K562 (cell line): ENCODE results near the gene ULBP1. TPM values are rescaled to one million over a fixed set of nuclear protein-coding genes. Genes with fewer than 3 reads are reported as not detected.
A peak's percentile ranks its signal among the peaks of the same experiment; 100 is the strongest.

ENCODE experiments used
- CTCF ChIP-seq, 3 experiments: IDR thresholded peaks in 2 of 3; conservative IDR thresholded peaks in 1 of 3; 2 replicates each; pipeline ENCODE4 v1.5.1; 2011 to 2012; ENCODE audit warnings: low read length in 3 of 3, mild to moderate bottlenecking in 3 of 3, control low read depth in 2 of 3, improper control_type of control experiment in 1 of 3, inconsistent platforms in 1 of 3, low read depth in 1 of 3, mixed read lengths in 1 of 3, moderate library complexity in 1 of 3; ENCODE audit not compliant: insufficient read depth in 2 of 3
- MEIS2 ChIP-seq: fragments of 450-650 bp; IDR thresholded peaks from 2 replicates; pipeline ENCODE4 v1.6.1; 2014; ENCODE audit warnings: mild to moderate bottlenecking; ENCODE audit not compliant: partially characterized antibody
- NFIX ChIP-seq: fragments of 250-450 bp; sonication (Bioruptor Pico); IDR thresholded peaks from 2 replicates; pipeline ENCODE4 v1.4.0; 2020; ENCODE audit warnings: low read depth, mild to moderate bottlenecking, moderate library complexity
- RFX5 ChIP-seq: IDR thresholded peaks from 2 replicates; pipeline ENCODE4 v1.6.1; 2011; ENCODE audit warnings: low read depth, mild to moderate bottlenecking, improper control_type of control experiment, low read length
- STAG1 ChIP-seq: sonication (generic); formaldehyde crosslinking; IDR thresholded peaks from 2 replicates; pipeline ENCODE4 v1.5.0; 2020; ENCODE audit warnings: missing genetic modification reagents, borderline replicate concordance
- TBP ChIP-seq: optimal IDR thresholded peaks from 2 replicates; pipeline ENCODE3; 2011; ENCODE audit warnings: low read depth, low read length, improper control_type of control experiment
- ZNF146 ChIP-seq: IDR thresholded peaks from one replicate; pipeline ENCODE4 v1.6.1; 2018; ENCODE audit warnings: missing compliant biosample characterization; ENCODE audit not compliant: unreplicated experiment
- ZNF311 ChIP-seq: fragments of 250-450 bp; sonication (Bioruptor Pico); IDR thresholded peaks from 2 replicates; pipeline ENCODE4 v1.4.0; 2020; ENCODE audit warnings: mild to moderate bottlenecking, moderate library complexity
- ZNF316 ChIP-seq: fragments of 450-650 bp; IDR thresholded peaks from 2 replicates; pipeline ENCODE4 v1.6.1; 2016
- ZNF384 ChIP-seq: IDR thresholded peaks from 2 replicates; pipeline ENCODE4 v1.6.1; 2012; ENCODE audit warnings: low read depth, low read length, improper control_type of control experiment
- polyA plus RNA-seq, 8 experiments: library from polyadenylated mRNA; depleted of rRNA in 4 of 8; stranded (reverse) in 5 of 8; unstranded in 3 of 8; fragments of >200 nt; fragmentation: Nextera tagmentation in 2 of 8; fragmentation: Illumina TruSeq in 1 of 8; extraction: Ambion mirVana in 2 of 8; extraction: Trizol in 1 of 8; gene quantifications; 2 replicates each; pipeline versions ENCODE4 v1.2.1 to v1.2.3, GENCODE V29; 2011 to 2014; ENCODE audit warnings: inconsistent platforms in 1 of 8, missing spikeins in 1 of 8
- total RNA-seq, 7 experiments: library from RNA; depleted of rRNA in 6 of 7; stranded (reverse); fragments of >200 nt in 6 of 7; fragmentation: Illumina TruSeq in 2 of 7; extraction: Trizol in 2 of 7; gene quantifications; 2 replicates each; pipeline versions ENCODE4 v1.2.1 to v1.2.3, GENCODE V29; 2011 to 2021; ENCODE audit warnings: low replicate concordance in 1 of 7

ULBP1 gene
- total and polyA plus RNA-seq, 9 of the 15 experiments (the other 6 are each of a cell fraction or from before 2014, with no cell fraction given) = 0.33 to 6.0 (median 2.5) TPM

DNA sequence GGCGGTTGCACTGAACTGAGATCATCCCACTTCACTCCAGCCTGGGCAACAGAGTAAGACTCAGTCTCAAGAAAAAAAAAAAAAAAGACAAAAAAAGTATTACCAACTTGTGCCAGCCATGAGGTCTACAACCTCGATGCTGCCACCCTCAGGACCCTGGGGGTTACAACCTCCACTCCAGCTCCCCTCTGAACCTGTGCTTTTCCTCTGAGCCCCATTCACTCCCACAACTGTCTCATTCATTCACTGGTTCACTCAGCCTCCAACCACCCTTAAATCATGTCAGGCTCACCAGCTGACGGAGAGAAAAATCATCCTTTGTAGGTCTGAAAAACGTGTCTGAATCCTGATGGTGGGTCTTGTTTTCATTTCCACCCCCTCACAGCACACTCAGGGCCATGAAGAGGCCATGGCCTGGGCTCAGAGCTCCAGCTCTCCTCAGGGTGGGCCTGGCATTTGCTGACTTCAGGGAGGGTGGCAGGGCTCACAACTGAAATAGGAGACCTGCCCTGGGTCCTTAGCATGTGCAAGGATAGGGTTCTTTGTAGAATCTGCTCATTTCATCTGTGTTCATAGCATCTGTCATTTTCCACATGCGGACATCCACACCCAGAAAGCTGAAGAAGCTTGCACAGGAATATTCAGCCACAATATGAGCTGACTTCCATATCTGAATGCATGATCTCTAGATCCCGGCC, 1.9 kb upstream of the ULBP1 start (continued):
- TF ChIP-seq CTCF (IDR thresholded peaks at IDR 0.05 in 2 of 3, conservative IDR thresholded peaks at IDR 0.05 in 1 of 3; ENCODE audit: insufficient read depth in 2 of 3, low read depth in 1 of 3, low read length in 3 of 3) (peak; percentile 26 to 44 (median 42); a peak in 3 of 6 replicates), RFX5 (no peak), NFIX (CRISPR knock-in tag) (no peak), ZNF384 (peak; percentile 60), TBP (no peak), STAG1 (CRISPR knock-in tag) (no peak), ZNF146 (no peak), ZNF311 (CRISPR knock-in tag) (no peak), MEIS2 (peak; percentile 17), ZNF316 (no peak)
